GM12878 (cell line): ENCODE results near the gene LEFTY1. TPM values are rescaled to one million over a fixed set of nuclear protein-coding genes. Genes with fewer than 3 reads are reported as not detected.
A peak's percentile ranks its signal among the peaks of the same experiment; 100 is the strongest.

Experiments
- BCL11A ChIP-seq: IDR thresholded peaks from 2 replicates; pipeline ENCODE4 v1.6.1; 2011; ENCODE audit warnings: low read depth, low read length
- CHD2 ChIP-seq: IDR thresholded peaks from 2 replicates; pipeline ENCODE4 v1.6.1; 2011; ENCODE audit warnings: low read depth, low read length, improper control_type of control experiment, borderline replicate concordance
- CHD4 ChIP-seq: fragments of 200-600 bp; sonication (generic); IDR thresholded peaks from 2 replicates; pipeline ENCODE4 v1.6.1; 2016; ENCODE audit warnings: mild to moderate bottlenecking
- E2F8 ChIP-seq: fragments of 450-650 bp; IDR thresholded peaks from 2 replicates; pipeline ENCODE4 v1.6.1; 2018; ENCODE audit warnings: mild to moderate bottlenecking, low read depth, moderate library complexity; ENCODE audit not compliant: partially characterized antibody
- ESRRA ChIP-seq: IDR thresholded peaks from 2 replicates; pipeline ENCODE4 v1.6.1; 2012; ENCODE audit warnings: mild to moderate bottlenecking, low read length, improper control_type of control experiment
- HDGF ChIP-seq: fragments of 450-650 bp; IDR thresholded peaks from 2 replicates; pipeline ENCODE4 v1.6.1; 2016; ENCODE audit warnings: antibody characterized with exemption
- IKZF2 ChIP-seq, 2 experiments: fragments of 450-650 bp; IDR thresholded peaks; 2 replicates each; pipeline ENCODE4 v1.6.1; 2017; ENCODE audit warnings: mild to moderate bottlenecking in 2 of 2, moderate library complexity in 2 of 2
- IRF3 ChIP-seq: fragments of 450-650 bp; IDR thresholded peaks from 2 replicates; pipeline ENCODE4 v1.6.1; 2014; ENCODE audit warnings: mild to moderate bottlenecking
- MEF2B ChIP-seq: fragments of 450-650 bp; IDR thresholded peaks from 2 replicates; pipeline ENCODE4 v1.6.1; 2018; ENCODE audit warnings: mild to moderate bottlenecking, moderate library complexity; ENCODE audit not compliant: partially characterized antibody, poor library complexity, severe bottlenecking
- NBN ChIP-seq: fragments of 450-650 bp; IDR thresholded peaks from 2 replicates; pipeline ENCODE4 v1.6.1; 2016
- NFXL1 ChIP-seq: fragments of 450-650 bp; IDR thresholded peaks from 2 replicates; pipeline ENCODE4 v1.6.1; 2017; ENCODE audit warnings: antibody characterized with exemption, mild to moderate bottlenecking, borderline replicate concordance
- RB1 ChIP-seq: fragments of 450-650 bp; formaldehyde crosslinking; IDR thresholded peaks from 2 replicates; pipeline ENCODE4 v1.6.1; 2017; ENCODE audit warnings: mild to moderate bottlenecking, borderline replicate concordance
- RCOR1 ChIP-seq: conservative IDR thresholded peaks from 2 replicates; pipeline ENCODE4 v1.6.1; 2012; ENCODE audit warnings: low read depth, low read length, improper control_type of control experiment
- RELB ChIP-seq: fragments of 450-650 bp; IDR thresholded peaks from 2 replicates; pipeline ENCODE4 v1.6.1; 2017; ENCODE audit warnings: low read depth, mild to moderate bottlenecking, moderate library complexity
- RFX5 ChIP-seq: IDR thresholded peaks from 2 replicates; pipeline ENCODE4 v1.6.1; 2011; ENCODE audit warnings: low read depth, low read length, improper control_type of control experiment
- SIN3A ChIP-seq: IDR thresholded peaks from 2 replicates; pipeline ENCODE4 v1.6.1; 2012; ENCODE audit warnings: low read depth, low read length, improper control_type of control experiment
- ZBTB40 ChIP-seq: fragments of 450-650 bp; IDR thresholded peaks from 2 replicates; pipeline ENCODE4 v1.6.1; 2016; ENCODE audit warnings: mild to moderate bottlenecking, moderate library complexity, borderline replicate concordance
- ZNF384 ChIP-seq: IDR thresholded peaks from 2 replicates; pipeline ENCODE4 v1.6.1; 2012; ENCODE audit warnings: low read depth, mild to moderate bottlenecking, low read length, improper control_type of control experiment, borderline replicate concordance
- polyA plus RNA-seq, 11 experiments: library from polyadenylated mRNA; depleted of rRNA in 4 of 11; unstranded in 6 of 11; stranded (reverse) in 5 of 11; fragments of >200 nt; fragmentation: Nextera tagmentation in 4 of 11; fragmentation: Illumina TruSeq in 1 of 11; extraction: Ambion mirVana in 4 of 11; extraction: Trizol in 1 of 11; gene quantifications; 1 replicate in 1 of 11; 2 replicates in 10 of 11; pipeline versions ENCODE4 v1.2.1 to v1.2.3, GENCODE V29; 2011 to 2016; ENCODE audit warnings: inconsistent platforms in 2 of 11, missing spikeins in 2 of 11, low read depth in 1 of 11
- total RNA-seq, 4 experiments: library from RNA; depleted of rRNA in 3 of 4; stranded (reverse); fragments of >200 nt in 3 of 4; fragmentation: Illumina TruSeq in 1 of 4; extraction: Trizol in 1 of 4; gene quantifications; 2 replicates each; pipeline versions ENCODE4 v1.2.1 to v1.2.3, GENCODE V29; 2013 to 2021

The LEFTY1 gene
- total and polyA plus RNA-seq, 10 of the 15 experiments (the other 5 are each of a cell fraction or from before 2014, with no cell fraction given) = 0.06 TPM; not detected in 8

- no peak for TF ChIP-seq BCL11A
- peak; percentile 71; the same call in 1 of the 2 replicates for TF ChIP-seq SIN3A
- TF ChIP-seq ZBTB40 = peak; percentile 90
- TF ChIP-seq RCOR1 = no peak
- TF ChIP-seq NBN = 0 out of 2 replicates have a peak, but pooled peaks have one; percentile 39
- TF ChIP-seq CHD2 = peak; percentile 85
- TF ChIP-seq RFX5 = 0 out of 2 replicates have a peak, but pooled peaks have one; percentile 33
- peak in 1 of 2 experiments; percentile 17; a peak in 1 of 4 replicates for TF ChIP-seq IKZF2 (IDR thresholded peaks at IDR 0.05)
- no peak for TF ChIP-seq E2F8
- TF ChIP-seq MEF2B = no peak
- TF ChIP-seq ESRRA = no peak
- 0 out of 2 replicates have a peak, but pooled peaks have one; percentile 46 for TF ChIP-seq HDGF
- TF ChIP-seq NFXL1 = no peak
- peak; percentile 81; the same call in 1 of the 2 replicates for TF ChIP-seq RB1
- no peak for TF ChIP-seq CHD4
- peak; percentile 82 for TF ChIP-seq IRF3
- no peak for TF ChIP-seq ZNF384
- TF ChIP-seq RELB = peak; percentile 50
Observed at GRCh38 chr1:225923692-225924555, 35.0 kb upstream of the LEFTY1 start, which contains the start of gene PYCR2 (continued).
